OCI-M2 (cell line): ENCODE results near the gene PNMT.
"Not testable (repeated sequence)": the region's sequence is repeated elsewhere in the genome, so short reads cannot be mapped to it uniquely, and the experiment has no call there.

Experiments
- DNase-seq: peaks from one replicate; lab custom pipeline; 2025; ENCODE audit not compliant: unreplicated experiment; lab: John Stamatoyannopoulos, UW

Gene PNMT

GRCh38 chr17:39687101-39687545 is 18.9 kb downstream of the PNMT start:
- no peak for DNase-seq

- peak; percentile 81 for DNase-seq
These were observed 19.6 kb downstream of the PNMT start, which contains the start of gene PGAP3 for GRCh38 chr17:39687546-39688474. Gene PGAP3, minus strand, starts transcription at chr17:39688057. Its CDS starts 43 bp downstream, at chr17:39688014.

- no peak for DNase-seq
These were observed 20.2 kb downstream of the PNMT start for GRCh38 chr17:39688475-39688835.

GRCh38 chr17:39688945-39689344 is 20.7 kb downstream of the PNMT start:
- DNase-seq, result no peak

- no peak for DNase-seq
These were observed 26.3 kb downstream of the PNMT start for GRCh38 chr17:39694593-39694992.

GRCh38 chr17:39695089-39695474 is 26.8 kb downstream of the PNMT start:
- DNase-seq, result no peak

- DNase-seq, result no peak
These were observed 28.5 kb downstream of the PNMT start for GRCh38 chr17:39696731-39697130.

- no peak for DNase-seq
These were observed 29.7 kb downstream of the PNMT start for GRCh38 chr17:39697961-39698360.

GRCh38 chr17:39699157-39699817 is 31.0 kb downstream of the PNMT start:
- not testable (repeated sequence) for DNase-seq

GRCh38 chr17:39699818-39700147 is 31.5 kb downstream of the PNMT start, which contains the start of gene ERBB2:
Gene ERBB2, plus strand, starts transcription at chr17:39700064. Its CDS starts 175 bp downstream, at chr17:39700239.
- no peak for DNase-seq

- no peak for DNase-seq
These were observed 32.1 kb downstream of the PNMT start for GRCh38 chr17:39700148-39700987.

GRCh38 chr17:39701012-39701783 is 32.9 kb downstream of the PNMT start:
- DNase-seq, result no peak

GRCh38 chr17:39701784-39702422 is 33.6 kb downstream of the PNMT start:
- DNase-seq, result no peak

- DNase-seq, result no peak
These were observed 34.9 kb downstream of the PNMT start for GRCh38 chr17:39702901-39703893.

GRCh38 chr17:39703913-39704312 is 35.7 kb downstream of the PNMT start:
- no peak for DNase-seq

GRCh38 chr17:39704821-39705551 is 36.7 kb downstream of the PNMT start:
- no peak for DNase-seq

- DNase-seq, result no peak
These were observed 37.6 kb downstream of the PNMT start for GRCh38 chr17:39705786-39706348.

GRCh38 chr17:39706383-39706782 is 38.1 kb downstream of the PNMT start:
- no peak for DNase-seq
